Measurements from ENCODE around the gene NQO2.
"Not testable (repeated sequence)": the region's sequence is repeated elsewhere in the genome, so short reads cannot be mapped to it uniquely, and the experiment has no call there.

NQO2 gene

DNA sequence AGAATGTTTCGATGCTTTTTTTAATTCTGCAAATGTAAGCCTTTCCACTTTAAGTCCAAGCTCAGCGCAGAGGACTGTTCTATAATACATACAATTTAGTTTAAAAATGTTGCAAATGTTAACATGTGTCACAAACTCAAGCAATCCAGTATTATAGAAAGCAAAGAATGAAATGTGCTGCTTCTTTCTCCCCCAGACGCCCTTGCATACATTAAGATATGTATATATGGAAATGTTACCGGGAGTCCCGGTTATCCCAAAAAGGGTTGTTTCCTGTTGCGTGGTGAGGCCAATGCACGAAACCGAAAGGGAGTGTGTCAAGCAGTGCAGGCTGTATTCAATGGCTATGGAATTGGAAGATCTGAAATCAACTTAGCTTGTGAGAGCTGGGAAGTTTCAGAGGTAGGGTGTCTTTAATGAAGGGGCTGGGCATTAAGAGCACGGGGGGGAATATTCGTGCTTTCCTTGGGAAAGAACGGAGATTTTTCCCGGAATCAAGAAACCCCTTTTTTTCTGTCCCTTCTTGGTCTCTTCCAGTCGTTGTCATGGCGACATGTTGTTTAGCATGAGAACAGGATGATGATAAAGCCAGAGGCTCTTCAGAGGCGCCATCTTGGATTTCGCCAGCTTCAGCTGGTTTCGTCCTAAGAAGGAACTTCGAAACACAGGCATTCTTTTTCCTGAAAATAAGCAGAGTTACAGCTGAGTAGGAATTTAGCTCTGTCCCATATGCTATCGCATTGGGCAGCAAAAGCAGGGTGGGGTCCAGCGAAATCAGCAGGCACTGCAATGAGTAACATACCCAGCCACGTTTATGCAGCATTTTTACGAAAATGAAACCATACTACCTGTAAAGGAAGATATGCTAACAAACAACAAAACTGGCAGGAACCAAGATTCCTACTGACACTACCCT lies 10.1 kb upstream of the NQO2 start:
- DNase-seq (ENCODE audit: low read depth in 2 of 3, low spot score in 1 of 3) = peak; percentile 53 to 75 (median 60)

DNA sequence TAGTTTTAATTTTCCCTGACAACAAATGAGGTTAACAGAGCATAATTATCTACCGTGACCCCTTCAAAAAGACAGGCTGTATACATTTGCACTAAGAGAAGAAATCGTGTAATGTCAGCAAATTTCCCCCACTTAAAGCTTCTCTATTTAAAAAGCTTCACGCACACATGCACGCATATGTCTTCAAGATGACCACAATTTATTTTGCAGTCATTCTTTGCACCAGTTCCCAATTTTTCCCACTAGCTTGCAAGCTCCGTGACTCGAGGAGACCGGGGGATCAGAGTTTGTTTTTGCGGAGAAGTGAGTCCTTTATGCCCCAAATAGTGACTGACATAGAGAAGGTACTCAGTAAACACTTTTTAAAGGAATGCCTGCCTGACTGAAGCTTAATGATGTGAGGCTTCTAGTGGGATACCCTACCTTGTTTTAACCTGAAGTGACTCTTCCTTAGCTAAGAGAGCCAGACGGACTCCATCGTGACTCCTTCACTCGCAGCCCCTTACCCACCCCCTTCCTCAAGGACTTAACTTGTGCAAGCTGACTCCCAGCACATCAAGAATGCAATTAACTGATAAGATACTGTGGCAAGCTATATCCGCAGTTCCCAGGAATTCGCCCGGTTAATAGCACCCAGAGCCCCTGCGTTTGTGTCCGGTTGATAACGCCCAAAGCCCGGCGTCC lies 9.3 kb upstream of the NQO2 start:
- no peak for DNase-seq (ENCODE audit: low read depth in 2 of 3, low spot score in 1 of 3)

DNA sequence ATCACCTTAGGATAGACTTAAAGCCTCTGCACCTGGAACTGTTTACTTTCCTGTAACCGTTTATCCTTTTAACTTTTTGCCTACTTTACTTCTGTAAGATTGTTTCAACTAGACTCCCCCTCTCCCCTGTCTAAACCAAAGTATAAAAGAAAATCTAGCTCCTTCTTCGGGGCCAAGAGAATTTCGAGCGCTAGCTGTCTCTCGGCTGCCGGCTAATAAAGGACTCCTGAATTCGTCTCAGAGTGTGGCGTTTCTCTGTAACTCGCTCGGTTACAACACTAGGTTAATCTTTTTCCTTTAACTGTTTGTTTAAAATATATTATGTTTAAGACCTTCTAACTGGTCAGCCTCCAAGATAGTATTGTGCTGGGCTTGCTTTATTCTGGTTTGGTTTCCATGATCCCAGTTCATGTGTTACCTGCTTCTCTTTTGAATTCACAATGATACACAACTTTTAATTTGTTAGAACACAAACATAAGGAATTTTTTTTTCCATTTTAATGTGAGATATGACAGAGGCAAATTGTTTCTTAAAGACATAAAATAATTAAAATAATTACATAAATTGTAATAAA lies 8.7 kb upstream of the NQO2 start:
- DNase-seq (ENCODE audit: low read depth in 2 of 3, low spot score in 1 of 3) = no peak

DNA sequence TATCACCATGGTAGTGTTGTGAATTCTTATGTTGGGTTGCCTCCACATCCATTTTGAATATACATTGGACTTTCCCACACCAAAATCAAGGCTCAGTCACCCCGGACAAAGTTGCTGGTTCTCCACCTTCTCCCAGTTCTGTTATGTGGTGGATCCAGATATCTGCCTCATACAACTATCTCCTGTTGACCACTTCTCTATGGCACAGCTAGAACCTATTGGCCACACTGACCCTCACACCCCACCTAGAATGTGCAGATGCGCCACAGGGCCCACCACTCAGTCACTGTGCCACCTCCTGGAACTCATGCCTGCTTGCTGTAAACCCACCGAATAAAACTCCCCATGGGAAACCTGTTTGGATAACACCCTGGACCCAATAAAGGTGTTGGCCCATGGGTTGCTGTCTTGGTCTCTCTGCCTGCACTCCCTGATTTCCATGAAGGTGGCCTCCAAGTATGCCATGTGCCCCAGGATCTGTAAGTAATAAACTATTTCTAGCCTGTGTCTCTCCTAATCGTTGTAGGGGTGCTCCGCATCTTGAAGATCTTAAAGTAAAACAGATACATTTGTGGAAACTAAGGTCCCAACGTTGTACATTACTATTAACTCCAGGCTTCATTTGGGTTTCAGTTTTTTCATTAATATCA lies 7.2 kb upstream of the NQO2 start:
- no peak for DNase-seq (ENCODE audit: low read depth in 2 of 3, low spot score in 1 of 3)

DNA sequence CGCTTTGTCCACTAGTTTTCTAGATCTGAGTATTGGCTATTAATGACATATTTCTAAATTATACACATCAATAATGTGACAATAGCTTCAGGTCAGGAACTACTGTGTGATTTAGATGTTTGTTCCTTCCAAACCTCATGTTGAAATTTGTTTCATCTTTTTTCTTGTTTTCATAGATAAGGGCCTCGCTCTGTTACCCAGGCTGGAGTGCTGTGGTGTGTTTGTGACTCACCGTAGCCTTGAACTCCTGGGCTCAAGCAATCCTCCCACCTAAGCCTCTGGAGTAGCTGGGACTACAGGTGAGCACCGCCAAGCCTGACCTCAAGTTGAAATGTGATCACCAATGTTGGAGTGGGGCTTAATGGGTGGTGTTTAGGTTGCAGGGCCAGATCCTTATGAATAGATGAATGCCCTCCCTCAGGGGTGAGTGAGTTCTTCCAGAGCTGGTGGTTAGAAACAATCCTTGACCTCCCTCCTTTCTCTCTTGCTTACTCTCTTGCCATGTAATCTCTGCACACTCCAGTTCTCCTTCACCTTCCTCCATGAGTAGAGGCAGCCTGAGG lies 5.9 kb upstream of the NQO2 start:
- DNase-seq (ENCODE audit: low read depth in 2 of 3, low spot score in 1 of 3) = no peak

DNA sequence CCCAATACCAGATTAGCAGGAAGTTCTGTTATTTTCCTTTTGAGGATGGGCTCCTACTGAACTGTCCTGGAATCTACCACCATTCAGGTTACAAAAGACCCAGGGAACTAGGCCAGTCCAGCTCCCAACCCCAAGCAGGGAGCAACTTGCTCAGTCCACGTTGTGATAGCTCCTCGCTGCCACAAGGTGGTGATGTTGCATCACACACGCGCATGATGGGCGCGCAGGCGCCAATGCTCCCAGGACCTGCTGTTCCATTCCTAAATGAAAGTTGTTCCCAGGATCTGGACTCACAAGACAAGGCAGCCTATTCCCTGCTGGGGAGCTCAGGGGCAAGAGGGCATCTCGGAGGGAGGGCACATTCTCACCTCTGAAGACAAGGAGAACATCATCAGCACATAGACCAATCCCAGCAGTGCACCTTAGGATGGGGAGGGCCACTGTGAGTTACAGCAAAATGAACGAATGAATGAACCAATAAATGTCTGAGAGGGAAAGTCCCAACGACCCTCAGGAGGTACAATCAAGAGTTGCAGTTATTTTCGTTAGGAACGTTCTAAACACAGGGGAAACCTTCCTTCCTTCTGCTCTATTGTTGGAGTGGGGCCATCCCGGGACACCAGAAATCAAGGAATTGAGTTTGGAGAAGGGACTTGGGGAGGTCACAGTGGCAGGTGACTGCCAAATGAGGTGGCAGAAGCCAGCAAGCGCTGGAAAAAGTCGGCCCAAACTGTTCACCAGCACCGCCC lies 1.3 kb upstream of the NQO2 start:
- peak in 1 of 3 donors; percentile 46 for DNase-seq (ENCODE audit: low read depth in 2 of 3, low spot score in 1 of 3)

DNA sequence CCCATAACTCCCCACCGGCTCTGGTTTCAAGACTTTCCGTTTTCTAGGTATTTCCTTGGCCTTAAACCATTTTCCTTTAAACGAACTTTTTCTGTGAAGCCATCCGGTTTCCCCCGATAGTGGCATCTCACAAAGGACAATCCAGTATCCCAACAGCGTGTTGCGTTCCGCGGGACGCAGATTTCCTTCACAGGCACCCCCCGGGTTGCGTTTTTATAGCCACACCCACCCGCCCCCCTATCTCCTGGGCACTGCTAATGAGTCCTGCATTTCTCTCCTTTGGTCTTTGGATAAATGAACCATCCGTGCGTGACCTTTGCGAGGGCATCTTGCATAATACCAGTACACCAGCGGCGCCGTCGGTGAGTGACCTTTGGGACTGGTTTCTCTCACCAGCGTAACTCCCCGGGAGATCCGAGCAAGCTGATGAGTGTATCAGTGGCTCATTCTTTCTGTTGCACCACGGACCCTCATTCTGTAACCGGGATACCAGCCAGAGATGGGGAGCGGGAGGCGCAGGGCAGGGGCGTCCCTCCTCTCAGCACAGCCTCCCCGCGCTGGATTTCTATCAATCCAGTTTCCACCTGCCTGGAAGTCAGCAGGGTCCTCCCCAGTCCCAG lies 586 bp upstream of the NQO2 start:
- no peak for DNase-seq (ENCODE audit: low read depth in 2 of 3, low spot score in 1 of 3)

DNA sequence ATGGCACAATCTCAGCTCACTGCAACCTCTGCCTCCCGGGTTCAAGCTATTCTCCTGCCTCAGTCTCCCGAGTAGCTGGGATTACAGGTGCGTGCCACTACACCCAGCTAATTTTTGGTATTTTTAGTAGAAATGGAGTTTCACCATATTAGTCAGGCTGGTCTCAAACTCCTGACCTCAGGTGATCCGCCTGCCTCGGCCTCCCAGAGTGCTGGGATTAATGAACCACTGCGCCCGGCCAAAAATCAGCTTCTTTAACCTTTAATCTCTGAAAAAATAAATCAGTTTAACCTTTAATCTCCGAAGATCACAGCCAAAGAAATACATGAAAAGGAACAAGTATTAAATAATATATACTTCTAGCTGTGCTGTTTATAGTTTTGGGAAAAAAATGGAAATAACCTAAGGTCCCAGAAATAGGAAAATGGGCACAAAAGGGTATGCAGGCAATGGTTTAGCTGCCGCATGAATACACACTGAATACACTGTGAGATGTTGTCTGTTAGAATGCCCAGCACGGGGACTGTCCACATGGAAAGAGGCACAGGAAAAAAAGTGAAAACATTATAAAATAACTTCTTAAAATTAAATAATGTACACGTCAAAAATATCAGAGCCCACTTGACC lies 1.6 kb downstream of the NQO2 start:
- no peak for DNase-seq (ENCODE audit: low read depth in 2 of 3, low spot score in 1 of 3)

DNA sequence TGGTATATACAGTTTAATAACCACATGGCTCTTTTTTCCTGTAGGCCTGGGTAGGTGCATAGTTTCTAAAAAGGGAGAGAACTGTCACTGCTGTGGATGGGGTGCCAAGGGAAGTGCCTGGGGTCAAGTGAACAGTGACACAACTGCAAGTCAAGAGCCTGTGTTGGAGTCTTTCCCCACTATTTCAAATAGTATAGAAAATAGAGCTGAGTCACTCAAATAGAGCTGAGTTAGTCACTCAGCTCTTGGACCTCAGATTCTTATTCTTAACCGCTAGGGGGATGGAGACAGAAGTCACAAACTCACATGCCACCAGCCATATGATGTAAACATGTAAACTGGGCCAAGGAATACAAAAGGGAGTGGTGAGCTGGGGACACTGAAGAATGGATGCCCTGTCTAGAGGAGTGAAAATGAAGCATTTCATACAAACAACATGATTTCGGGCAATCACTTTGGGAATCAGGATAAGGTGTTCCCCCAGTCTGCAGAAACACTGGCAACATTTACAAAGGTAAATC lies 2.1 kb downstream of the NQO2 start:
- no peak for DNase-seq (ENCODE audit: low read depth in 2 of 3, low spot score in 1 of 3)

DNA sequence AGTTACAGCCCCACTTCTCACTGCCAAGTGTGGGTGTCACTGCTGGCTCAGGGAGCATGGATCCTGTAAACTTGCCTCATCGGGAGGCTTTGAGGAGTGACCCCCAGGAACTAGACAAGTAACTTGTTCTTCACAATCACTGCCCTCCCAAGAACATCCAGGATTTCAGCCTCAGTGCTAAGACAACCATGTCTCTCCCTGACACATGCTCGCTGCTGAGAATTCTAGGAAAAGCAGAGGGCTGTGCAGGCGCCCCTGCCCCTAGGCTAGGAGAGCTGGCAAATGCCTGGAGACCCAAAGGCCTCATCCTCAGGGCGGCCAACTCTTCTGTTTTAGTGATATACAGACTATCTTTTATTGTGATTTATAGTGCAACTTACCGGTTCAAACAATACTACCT lies 3.5 kb downstream of the NQO2 start:
- not testable (repeated sequence) for DNase-seq (ENCODE audit: low read depth in 2 of 3, low spot score in 1 of 3)

DNA sequence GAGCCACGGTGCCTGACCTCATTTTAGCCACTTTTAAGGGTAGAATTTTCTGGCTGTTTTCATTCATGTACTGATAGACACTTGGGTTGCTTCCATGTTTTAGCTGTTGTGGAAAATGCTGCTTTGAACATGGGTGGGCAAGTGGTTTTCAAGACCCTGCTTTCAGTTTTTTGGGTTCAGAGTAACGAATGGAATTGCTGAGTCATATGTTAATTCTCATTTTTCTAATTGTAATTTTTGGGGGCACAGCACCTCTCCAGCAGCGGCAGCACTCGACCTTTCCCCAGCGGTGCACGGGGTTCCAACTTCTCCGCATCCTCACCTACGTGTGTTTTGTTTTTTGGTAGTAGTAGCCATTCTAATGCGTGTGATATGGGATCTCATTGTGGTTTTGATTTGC lies 5.4 kb downstream of the NQO2 start:
- no peak for DNase-seq (ENCODE audit: low read depth in 2 of 3, low spot score in 1 of 3)

DNA sequence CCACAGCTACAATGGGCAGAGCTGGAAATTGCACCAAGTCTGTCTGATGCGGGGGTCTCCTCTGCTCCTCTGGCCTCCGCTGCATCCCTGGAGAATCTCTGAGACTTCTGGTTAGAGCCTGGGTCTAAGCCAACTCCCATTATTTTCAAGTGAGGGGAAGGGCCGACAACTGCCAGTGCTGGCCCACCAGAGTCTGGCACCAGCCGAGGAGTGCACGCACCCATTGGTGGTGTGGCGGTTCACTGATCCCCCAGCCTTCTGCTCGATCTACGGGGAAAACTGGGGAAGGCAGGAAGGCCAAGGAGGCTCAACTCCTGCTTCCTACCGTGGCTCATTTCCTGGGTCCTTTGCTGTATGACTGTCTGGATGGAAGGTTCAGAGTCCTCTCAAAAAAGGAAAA lies 6.2 kb downstream of the NQO2 start:
- DNase-seq (ENCODE audit: low read depth in 2 of 3, low spot score in 1 of 3) = no peak

DNA sequence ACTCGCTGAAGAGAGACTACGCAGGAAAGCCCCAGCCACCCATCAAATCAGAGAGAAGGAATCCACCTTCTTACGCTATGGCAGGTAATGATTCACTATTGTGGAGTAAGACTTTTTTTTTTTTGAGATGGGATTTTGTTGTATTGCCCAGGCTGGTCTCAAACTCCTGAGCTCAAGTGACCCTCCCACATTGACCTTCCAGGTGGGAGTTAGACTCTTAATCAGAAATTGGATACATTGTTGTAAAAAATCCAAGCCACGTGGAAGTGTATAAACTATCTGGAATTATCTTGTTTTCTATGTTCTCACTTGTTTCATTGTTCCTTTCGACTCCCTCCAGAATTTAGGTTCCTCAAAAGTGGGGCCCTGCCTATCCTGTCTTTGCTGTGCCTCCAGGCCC lies 6.8 kb downstream of the NQO2 start:
- no peak for DNase-seq (ENCODE audit: low read depth in 2 of 3, low spot score in 1 of 3)

DNA sequence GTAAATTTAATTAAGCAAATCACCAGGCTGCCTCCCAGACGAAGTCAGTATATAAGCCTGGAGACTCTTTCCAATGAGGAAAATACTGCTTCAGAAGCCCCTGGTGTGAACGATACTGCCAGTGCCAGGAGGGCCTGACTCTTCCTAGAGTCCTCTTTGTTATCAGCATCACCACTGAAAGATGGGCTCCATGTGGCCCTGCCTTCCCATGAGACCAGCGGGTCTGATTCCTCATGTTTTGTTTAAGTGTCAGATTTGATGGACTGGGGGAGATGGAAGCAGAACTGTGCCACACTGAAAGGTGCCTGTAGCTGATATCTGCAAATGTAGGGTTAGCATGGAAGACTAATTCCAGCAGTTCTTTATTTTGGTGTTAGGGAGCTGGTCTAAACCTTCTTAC lies 7.9 kb downstream of the NQO2 start:
- no peak for DNase-seq (ENCODE audit: low read depth in 2 of 3, low spot score in 1 of 3)

DNA sequence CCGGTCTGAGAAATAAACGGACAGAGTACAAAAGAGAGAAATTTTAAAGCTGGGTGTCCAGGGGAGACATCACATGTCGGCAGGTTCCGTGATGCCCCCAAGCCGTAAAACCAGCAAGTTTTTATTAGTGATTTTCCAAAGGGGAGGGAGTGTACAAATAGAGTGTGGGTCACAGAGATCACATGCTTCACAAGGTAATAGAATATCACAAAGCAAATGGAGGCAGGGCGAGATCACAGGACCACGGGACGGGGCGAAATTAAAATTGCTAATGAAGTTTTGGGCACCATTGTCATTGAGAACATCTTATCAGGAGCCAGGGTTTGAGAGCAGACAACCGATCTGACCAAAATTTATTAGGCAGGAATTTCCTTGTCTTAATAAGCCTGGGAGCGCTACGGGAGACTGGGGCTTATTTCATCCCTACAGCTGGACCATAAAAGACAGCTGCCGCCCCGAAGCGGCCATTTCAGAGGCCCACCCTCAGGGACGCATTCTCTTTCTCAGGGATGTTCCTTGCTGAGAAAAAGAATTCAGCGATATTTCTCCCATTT lies 9.1 kb downstream of the NQO2 start:
- not testable (repeated sequence) for DNase-seq (ENCODE audit: low read depth in 2 of 3, low spot score in 1 of 3)

DNA sequence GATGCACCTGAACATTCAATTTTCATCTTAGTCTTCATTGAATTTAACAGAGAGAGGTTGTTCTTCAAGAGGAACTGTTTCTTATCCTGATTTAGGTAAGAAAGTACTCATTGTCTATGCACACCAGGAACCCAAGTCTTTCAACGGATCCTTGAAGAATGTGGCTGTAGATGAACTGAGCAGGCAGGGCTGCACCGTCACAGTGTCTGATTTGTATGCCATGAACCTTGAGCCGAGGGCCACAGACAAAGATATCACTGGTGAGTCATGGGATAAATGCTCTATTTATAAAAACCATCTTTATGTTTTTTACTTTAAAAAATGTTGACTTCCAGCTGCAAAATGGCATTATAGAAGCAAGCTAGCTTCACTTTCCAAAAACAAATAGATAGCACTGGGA lies 10.2 kb downstream of the NQO2 start:
- no peak for DNase-seq (ENCODE audit: low read depth in 2 of 3, low spot score in 1 of 3)

DNA sequence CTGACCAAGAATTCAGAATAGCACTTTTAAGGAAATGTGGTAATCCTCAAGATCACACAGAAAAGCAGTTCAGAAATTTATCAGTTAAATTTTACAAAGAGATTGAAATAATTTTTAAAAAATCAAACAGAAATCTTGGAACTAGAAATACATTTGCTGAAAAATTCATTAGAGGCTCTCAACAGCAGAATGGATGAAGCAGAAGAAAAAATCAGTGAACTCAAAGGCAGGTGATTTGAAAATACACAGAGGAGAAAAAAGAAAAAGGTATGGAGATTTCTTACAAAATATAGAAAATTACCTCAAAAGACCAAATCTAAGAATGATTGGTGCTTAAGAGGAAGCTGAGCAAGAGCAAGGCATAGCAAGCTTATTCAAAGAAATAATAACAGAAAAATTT lies 11.5 kb downstream of the NQO2 start:
- DNase-seq (ENCODE audit: low read depth in 2 of 3, low spot score in 1 of 3) = no peak

DNA sequence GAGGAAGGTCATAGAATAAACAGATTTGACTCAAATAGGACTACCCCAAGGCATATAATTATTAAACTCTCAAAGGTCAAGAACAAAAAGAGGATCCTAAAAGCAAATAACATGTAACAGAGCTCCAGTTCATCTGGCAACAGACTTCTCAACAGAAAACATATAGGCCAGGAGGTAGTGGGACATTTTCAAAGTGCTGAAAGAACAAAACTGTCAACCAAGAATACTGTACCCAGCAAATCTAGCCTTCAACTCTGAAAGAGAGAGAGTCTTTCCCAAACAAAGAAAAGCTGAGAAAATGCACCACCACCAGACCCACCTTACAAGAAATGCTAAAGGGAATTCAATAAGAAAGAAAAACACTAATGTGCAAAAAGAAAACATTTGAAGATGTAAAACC lies 11.9 kb downstream of the NQO2 start:
- DNase-seq (ENCODE audit: low read depth in 2 of 3, low spot score in 1 of 3) = no peak

DNA sequence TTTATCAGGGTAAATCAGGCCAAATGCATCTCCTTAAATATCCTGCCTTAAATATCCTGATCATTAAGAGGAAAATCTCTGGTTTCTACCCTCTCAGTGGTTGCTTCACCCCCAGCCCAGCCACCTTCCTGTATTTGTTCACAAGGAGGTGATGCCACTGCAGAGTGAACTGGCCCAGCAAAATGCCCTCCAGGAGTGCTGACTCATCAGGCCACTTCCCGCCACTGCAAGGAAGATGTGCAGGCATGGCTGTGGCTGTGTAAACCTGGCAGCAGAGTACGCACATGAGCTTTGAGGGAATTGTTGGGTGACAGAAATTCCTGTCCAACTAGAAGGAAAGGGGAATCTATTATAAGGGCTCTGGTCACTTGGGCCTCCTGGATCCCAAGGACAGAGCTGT lies 13.8 kb downstream of the NQO2 start:
- DNase-seq (ENCODE audit: low read depth in 2 of 3, low spot score in 1 of 3) = no peak

Measured in stimulated activated CD4-positive, alpha-beta T cell treated with anti-CD3 and anti-CD28 coated beads, Interleukin-12 subunit alpha, Interleukin-12 subunit beta, amount 100 ng/mL, for 48 hours (primary cell).